WERI-Rb-1 (cell line): ENCODE data around the gene COL20A1.

ENCODE experiments used
- DNase-seq: peaks from one replicate; pipeline ENCODE4 v3.0.0-alpha.2; 2020
- H3K27ac ChIP-seq: fragments of 250-450 bp; sonication (Bioruptor Pico); 2 replicates; pipeline ENCODE4 v1.5.1; 2020; ENCODE audit warnings: mild to moderate bottlenecking, moderate library complexity
- H3K27me3 ChIP-seq: fragments of 250-450 bp; sonication (Bioruptor Pico); 2 replicates; pipeline ENCODE4 v1.5.1; 2021; ENCODE audit warnings: mild to moderate bottlenecking, low read depth, moderate library complexity; ENCODE audit not compliant: insufficient read depth, severe bottlenecking
- H3K36me3 ChIP-seq: fragments of 250-450 bp; sonication (Bioruptor Pico); 2 replicates; pipeline ENCODE4 v1.5.1; 2020; ENCODE audit warnings: mild to moderate bottlenecking, moderate library complexity
- H3K4me3 ChIP-seq: 2 replicates; pipeline ENCODE4 v1.5.1; 2011; ENCODE audit warnings: low read depth, mild to moderate bottlenecking, control low read depth, low read length
- H3K9me3 ChIP-seq: fragments of 250-450 bp; sonication (Bioruptor Pico); 2 replicates; pipeline ENCODE4 v1.5.1; 2021; ENCODE audit warnings: mild to moderate bottlenecking, moderate library complexity; ENCODE audit not compliant: severe bottlenecking
- TF ChIP-seq, protein P1 (sequence below): IDR thresholded peaks from 2 replicates; pipeline ENCODE4 v1.5.1; 2011; ENCODE audit warnings: low read depth, mild to moderate bottlenecking, control low read depth, inconsistent platforms, low read length

Gene COL20A1

DNA sequence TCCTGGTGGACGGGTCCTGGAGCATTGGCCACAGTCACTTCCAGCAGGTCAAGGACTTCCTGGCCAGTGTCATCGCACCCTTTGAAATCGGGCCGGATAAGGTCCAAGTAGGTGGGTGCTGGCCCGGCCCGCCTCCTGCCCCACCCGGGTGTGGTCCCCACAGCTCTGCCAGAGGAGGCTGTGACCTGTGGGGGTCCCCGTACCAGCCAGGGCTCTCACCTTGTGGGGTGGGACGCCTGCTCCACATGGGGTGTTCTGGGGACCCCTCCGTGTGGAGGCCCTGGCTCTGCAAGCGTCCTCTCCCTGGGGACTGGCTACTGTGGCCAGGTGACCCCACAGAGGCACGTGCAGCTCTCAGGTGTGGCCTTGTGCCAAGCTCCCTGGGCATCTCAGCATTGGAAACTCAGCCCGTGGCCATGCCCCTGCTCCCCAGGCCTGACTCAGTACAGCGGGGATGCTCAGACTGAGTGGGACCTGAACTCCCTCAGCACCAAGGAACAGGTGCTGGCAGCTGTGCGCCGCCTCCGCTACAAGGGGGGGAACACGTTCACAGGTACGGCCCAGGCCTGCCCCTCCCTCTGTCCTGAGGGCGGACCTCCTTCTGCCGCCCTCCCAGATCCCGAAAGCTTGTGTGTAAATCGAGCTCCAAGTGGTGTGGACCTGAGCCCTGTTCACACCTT is 14.7 kb downstream of the COL20A1 start:
- H3K9me3 ChIP-seq = no peaks in the 10 kb centered on the region
- no peak overlapping the region for H3K4me3 ChIP-seq
- H3K27me3 ChIP-seq = no peaks in the 10 kb centered on the region
- no peak for DNase-seq
- no peak overlapping the region for H3K27ac ChIP-seq
- TF ChIP-seq, protein P1, sequence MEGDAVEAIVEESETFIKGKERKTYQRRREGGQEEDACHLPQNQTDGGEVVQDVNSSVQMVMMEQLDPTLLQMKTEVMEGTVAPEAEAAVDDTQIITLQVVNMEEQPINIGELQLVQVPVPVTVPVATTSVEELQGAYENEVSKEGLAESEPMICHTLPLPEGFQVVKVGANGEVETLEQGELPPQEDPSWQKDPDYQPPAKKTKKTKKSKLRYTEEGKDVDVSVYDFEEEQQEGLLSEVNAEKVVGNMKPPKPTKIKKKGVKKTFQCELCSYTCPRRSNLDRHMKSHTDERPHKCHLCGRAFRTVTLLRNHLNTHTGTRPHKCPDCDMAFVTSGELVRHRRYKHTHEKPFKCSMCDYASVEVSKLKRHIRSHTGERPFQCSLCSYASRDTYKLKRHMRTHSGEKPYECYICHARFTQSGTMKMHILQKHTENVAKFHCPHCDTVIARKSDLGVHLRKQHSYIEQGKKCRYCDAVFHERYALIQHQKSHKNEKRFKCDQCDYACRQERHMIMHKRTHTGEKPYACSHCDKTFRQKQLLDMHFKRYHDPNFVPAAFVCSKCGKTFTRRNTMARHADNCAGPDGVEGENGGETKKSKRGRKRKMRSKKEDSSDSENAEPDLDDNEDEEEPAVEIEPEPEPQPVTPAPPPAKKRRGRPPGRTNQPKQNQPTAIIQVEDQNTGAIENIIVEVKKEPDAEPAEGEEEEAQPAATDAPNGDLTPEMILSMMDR = no peak
- no peaks in the 10 kb centered on the region for H3K36me3 ChIP-seq

DNA sequence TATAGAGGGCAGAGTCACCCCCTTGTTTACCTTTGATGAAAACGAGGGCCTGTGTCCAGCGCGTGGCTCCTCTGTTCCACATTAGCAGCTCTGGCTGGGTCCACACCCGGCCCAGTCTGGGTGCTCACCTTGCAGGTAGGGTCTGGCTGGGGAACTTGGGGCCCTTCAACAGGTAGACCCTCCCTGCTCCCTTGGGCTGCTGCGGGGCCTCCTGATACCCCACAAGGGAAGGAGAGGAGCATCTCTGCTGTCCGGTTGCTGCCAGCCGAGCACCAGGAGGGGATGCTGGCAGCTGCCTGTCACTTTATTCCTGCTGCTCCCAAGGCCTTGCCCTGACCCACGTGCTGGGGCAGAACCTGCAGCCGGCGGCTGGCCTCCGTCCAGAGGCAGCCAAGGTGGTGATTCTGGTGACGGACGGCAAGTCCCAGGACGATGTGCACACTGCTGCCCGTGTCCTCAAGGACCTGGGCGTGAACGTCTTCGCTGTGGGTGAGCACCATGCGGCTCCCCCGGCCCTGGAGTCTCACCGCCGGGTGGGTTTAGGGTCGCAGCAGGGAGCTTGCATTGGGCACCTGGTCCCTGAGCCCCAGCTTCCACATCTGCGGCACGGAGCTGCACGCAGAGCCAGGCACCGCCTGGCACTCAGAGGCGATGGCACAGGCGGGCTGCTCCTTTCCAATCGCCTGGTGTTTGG is 15.4 kb downstream of the COL20A1 start:
- no peak overlapping the region for H3K27ac ChIP-seq
- no peaks in the 10 kb centered on the region for H3K9me3 ChIP-seq
- TF ChIP-seq, protein P1 = no peak
- H3K4me3 ChIP-seq = no peak overlapping the region
- no peak for DNase-seq
- H3K27me3 ChIP-seq = no peaks in the 10 kb centered on the region
- no peaks in the 10 kb centered on the region for H3K36me3 ChIP-seq

DNA sequence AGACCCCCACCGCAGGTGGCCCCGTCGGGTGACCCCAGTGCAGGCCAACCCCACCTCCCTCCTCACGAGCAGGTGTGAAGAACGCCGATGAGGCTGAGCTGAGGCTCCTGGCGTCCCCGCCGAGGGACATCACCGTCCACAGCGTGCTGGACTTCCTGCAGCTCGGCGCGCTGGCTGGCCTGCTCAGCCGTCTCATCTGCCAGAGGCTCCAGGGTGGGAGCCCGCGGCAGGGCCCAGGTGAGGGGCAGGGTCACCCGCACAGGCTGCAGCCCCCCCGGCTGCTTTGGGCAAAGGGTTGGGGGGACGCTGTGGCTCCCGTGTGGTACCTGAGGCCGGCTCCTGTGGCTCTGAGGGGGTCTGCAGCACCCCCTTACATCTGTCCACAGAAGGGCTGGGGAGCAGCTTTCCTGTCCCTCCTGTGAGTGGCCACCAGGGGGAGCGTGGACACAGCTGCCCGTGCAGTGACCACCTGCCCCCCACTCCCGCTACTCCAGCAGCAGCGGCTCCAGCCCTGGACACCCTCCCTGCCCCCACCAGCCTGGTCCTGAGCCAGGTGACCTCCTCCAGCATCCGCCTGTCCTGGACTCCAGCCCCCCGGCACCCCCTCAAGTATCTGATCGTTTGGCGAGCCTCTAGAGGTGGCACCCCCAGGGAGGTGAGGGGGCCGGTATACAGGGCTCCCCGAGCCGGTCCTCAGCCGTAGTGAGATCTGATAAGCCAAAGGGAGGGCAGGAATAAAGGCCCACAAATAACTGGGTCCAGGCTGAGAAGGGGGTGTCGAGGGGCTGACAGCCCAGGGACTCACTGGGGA is 16.5 kb downstream of the COL20A1 start:
- no peak overlapping the region for H3K27ac ChIP-seq
- H3K9me3 ChIP-seq = no peaks in the 10 kb centered on the region
- TF ChIP-seq, protein P1 = peak; percentile 95
- H3K36me3 ChIP-seq = no peaks in the 10 kb centered on the region
- H3K4me3 ChIP-seq = no peak overlapping the region
- peak; percentile 79 for DNase-seq
- no peaks in the 10 kb centered on the region for H3K27me3 ChIP-seq

DNA sequence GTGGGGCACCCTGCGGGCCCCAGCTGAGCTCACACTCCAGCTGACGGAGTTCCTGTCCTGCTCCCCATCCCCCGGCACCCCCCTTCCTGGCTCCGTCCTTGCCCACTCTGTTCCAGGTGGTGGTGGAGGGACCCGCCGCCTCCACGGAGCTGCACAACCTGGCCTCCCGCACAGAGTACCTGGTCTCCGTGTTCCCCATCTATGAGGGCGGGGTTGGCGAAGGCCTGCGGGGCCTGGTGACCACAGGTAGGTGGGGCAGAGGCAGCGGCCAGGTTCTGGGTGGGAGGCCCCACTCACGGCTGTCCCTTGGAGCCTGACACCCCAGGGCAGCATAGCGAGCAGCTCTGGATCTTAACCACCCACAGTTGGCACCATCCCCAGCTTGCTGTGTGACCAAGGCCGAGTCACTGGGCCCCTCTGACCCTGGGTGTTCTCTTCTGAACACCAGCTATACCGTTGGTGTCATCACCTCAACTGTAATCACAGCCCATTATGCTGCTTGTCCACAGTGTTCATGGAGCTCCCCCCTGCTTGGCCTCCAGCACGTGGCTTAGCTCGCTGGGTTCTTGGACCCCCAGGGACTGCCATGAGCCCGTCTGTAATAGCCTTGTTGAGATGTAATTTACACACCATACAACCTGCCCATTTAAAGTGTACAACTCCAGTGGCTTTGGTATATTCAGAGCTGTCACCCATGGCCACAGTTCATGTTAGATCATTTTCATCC is 17.4 kb downstream of the COL20A1 start:
- H3K27me3 ChIP-seq = no peaks in the 10 kb centered on the region
- H3K36me3 ChIP-seq = no peaks in the 10 kb centered on the region
- DNase-seq = no peak
- TF ChIP-seq, protein P1 = no peak
- no peak overlapping the region for H3K27ac ChIP-seq
- no peaks in the 10 kb centered on the region for H3K9me3 ChIP-seq
- no peak overlapping the region for H3K4me3 ChIP-seq

DNA sequence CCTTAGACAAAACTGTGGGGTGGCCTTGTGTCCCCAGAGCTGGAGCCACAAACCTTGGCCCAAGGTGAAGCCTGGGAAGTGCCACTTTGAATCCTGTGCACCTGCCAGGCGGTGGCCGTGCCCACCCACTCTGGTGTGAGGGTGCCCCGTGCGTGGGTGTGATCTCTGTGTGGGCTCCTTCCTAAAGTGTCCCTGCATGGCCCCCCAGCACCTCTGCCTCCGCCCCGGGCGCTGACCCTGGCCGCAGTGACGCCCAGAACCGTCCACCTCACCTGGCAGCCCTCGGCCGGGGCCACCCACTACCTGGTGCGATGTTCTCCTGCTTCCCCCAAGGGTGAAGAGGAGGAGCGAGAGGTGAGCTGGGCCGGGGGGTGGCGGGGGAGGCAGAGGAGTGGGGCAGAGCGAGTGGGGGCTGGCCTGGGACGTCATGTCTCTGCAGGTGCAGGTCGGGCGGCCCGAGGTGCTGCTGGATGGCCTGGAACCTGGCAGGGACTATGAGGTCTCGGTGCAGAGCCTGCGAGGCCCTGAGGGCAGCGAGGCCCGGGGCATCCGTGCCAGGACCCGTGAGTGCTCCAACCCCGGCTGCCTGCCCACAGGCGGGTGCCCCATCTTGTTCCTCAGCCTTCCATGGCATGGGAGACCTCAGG is 18.3 kb downstream of the COL20A1 start:
- H3K36me3 ChIP-seq = no peaks in the 10 kb centered on the region
- no peak overlapping the region for H3K4me3 ChIP-seq
- no peak overlapping the region for H3K27ac ChIP-seq
- DNase-seq = no peak
- H3K9me3 ChIP-seq = no peaks in the 10 kb centered on the region
- TF ChIP-seq, protein P1 = no peak
- no peaks in the 10 kb centered on the region for H3K27me3 ChIP-seq
